Fibroblast of villous mesenchyme (primary cell): ENCODE measurements around the gene TRIM59. TPM values are rescaled to one million over a fixed set of nuclear protein-coding genes. Genes with fewer than 3 reads are reported as not detected.

Experiments
- DNase-seq: peaks from one replicate; pipeline ENCODE4 v3.0.0-alpha.2; 2010; ENCODE audit warnings: low read depth
- H3K4me3 ChIP-seq: 2 replicates; pipeline ENCODE4 v1.5.1; 2011; ENCODE audit warnings: low read depth, mild to moderate bottlenecking, low read length
- CTCF ChIP-seq: IDR thresholded peaks from 2 replicates; pipeline ENCODE4 v1.5.1; 2012; ENCODE audit warnings: low read depth, mild to moderate bottlenecking, low read length; ENCODE audit not compliant: insufficient read depth
- small RNA-seq: library from RNA; depleted of rRNA; stranded (forward); fragments of <200 nt; gene quantifications from one replicate; pipeline ENCODE3, GENCODE V24; 2012
- total RNA-seq: library from RNA; depleted of rRNA; stranded (reverse); fragments of >200 nt; gene quantifications from 2 replicates; pipeline ENCODE4 v1.2.3, GENCODE V29; 2012

The TRIM59 gene
- total RNA-seq, 1 donor = 47.5 TPM

DNA sequence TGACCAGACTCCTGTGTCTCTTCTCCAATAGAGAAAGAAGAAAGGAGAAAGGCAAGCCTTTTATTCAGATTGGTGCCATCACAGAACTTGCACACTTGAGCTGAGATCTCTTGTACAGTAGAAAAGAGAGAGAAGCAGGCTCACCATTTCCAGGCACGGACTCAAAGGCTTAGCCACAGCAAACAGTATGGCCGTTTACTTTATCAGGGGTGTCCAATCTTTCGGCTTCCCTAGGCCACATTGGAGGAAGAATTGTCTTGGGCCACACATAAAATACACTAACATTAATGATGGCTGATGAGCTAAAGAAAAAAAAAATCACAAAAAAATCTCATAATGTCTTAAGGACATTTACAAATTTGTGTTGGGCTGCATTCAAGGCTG lies 55.6 kb downstream of the TRIM59 start:
- DNase-seq = no peak
- no peak for TF ChIP-seq CTCF

DNA sequence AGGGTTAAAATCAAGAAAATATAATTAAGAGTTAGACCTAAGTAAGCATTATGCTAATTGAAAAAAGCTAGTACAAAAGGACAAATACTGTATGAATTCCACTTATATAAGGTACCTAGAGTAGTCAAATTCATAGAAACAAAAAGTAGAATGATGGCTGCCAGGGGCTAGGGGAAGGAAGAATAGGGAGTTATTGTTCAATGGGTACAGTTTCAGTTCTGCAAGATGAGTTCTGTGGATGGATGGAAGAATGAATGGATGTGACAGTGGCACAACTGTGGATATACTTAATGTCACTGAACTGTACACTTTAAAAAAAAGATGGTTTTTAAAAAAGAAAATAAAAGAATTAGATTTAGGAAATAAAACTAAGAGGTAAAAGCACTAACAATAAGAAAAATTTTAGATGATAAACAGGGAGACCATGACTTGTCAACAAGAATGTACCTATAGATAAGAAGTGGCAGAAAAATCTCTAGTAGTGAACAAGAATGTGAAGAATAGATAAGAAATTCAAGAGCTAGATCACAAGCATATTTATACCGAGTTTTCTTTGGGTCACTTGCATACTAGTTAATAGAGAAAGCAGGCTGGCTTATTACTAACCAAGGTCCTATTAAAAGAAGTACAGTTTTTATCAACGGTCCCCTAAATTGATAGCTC lies 56.1 kb downstream of the TRIM59 start:
- TF ChIP-seq CTCF = no peak
- H3K4me3 ChIP-seq = no peak overlapping the region
- DNase-seq = no peak

More for the DNA sequence above, 55.6 kb downstream of the TRIM59 start:
- H3K4me3 ChIP-seq = no peak overlapping the region

- no peak for TF ChIP-seq CTCF
- no peak overlapping the region for H3K4me3 ChIP-seq
Measured at GRCh38 chr3:160392798-160393197, 56.8 kb downstream of the TRIM59 start.

DNA sequence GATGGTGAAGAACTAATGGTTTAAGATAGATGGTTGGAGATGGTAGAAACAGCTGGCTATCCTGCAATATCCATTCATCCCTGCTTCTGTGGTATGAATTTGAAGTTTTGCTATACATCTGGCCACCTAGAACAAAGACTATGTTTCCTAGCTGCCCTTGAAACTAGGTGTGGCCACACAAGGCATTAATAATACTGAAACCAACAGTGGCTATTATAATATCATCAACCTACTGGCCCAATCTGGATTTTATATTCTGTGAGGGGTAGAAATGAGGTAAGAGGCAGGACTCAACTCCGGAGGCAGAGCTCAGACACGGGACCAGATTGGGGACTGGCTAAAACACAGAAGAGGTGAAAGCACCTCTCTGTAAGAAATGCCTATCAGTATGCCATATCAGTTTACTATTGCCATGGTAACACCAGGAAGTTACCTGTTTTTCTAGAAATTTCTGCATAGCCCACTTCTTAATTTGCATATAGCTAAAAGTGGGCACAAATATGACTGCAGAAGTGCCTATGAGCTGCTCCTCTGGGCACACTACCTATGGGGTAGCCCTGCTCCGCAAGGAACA lies 58.9 kb downstream of the TRIM59 start:
- H3K4me3 ChIP-seq = no peak overlapping the region
- no peak for TF ChIP-seq CTCF
- no peak for DNase-seq

More at GRCh38 chr3:160392798-160393197, 56.8 kb downstream of the TRIM59 start:
- no peak for DNase-seq

Small RNA genes lying within 50 kb of the gene (small RNA-seq; reads per million reads assigned to genes)
- 9,945 reads per million, percentile 100 among the genes with 10 or more reads in this experiment for gene MIR15B
- 136 reads per million, percentile 97 among the genes with 10 or more reads in this experiment for gene MIR16-2
- gene RNU7-136P = not detected

Other genes starting within 250 kb of the TRIM59 start
- gene C3orf80, start 224.4 kb downstream of the TRIM59 start, total RNA-seq = 0.86 and 3.2 TPM in 2 replicates
- gene IFT80, start 50.6 kb downstream of the TRIM59 start, total RNA-seq = 39.0 and 47.9 TPM in 2 replicates
- gene SMC4, start 50.1 kb downstream of the TRIM59 start, total RNA-seq = 63.5 and 88.5 TPM in 2 replicates
- gene KPNA4, start 115.8 kb upstream of the TRIM59 start, total RNA-seq = 36.4 and 61.3 TPM in 2 replicates
- not detected in 2 replicates for gene ARL14, start 227.4 kb upstream of the TRIM59 start, total RNA-seq